Stimulated activated CD4-positive, alpha-beta T cell treated with anti-CD3 and anti-CD28 coated beads, Interleukin-15, amount 100 ng/mL, for 24 hours (primary cell): ENCODE data around the gene ESPNL.
"Not testable (repeated sequence)": the region's sequence is repeated elsewhere in the genome, so short reads cannot be mapped to it uniquely, and the experiment has no call there.

ENCODE experiments used
- DNase-seq: peaks from one replicate; pipeline ENCODE4 v3.0.0-alpha.2; 2020

Gene ESPNL

DNA sequence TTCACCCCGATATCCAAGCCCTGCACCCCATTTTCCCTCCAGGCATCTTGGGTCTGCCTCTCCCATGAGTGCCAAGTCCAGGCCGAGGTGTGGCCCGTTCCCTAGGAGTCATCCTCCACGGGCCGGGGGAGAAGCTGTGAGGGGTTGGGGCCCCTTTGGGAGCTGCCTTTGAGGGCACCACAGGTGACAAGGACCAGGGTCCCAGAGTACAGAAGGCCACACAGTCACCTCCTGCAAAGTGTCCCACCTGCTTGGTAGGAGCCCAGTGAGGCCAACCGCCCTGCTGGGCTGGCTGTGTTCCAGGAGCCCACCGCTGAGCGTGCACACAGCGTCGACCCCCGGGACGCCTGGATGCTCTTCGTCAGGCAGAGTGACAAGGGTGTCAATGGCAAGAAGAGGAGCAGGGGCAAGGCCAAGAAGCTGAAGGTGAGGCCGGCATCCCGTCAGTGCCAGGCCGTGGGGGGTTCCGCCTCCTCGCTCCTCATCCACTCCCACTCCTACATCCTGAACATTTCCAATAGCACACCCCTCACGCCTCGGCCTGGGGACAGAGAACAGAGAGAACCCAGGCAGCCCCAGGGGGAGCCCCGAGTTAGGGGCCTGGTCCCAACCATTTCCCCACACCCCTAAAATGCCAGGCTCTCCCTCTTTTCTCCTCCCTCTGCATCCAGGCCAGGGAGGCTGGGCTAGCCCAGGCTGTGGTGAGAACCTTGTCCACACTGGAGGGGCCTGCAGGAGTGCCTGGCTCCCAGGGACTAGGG lies 61.3 kb downstream of the ESPNL start:
- no peak for DNase-seq

DNA sequence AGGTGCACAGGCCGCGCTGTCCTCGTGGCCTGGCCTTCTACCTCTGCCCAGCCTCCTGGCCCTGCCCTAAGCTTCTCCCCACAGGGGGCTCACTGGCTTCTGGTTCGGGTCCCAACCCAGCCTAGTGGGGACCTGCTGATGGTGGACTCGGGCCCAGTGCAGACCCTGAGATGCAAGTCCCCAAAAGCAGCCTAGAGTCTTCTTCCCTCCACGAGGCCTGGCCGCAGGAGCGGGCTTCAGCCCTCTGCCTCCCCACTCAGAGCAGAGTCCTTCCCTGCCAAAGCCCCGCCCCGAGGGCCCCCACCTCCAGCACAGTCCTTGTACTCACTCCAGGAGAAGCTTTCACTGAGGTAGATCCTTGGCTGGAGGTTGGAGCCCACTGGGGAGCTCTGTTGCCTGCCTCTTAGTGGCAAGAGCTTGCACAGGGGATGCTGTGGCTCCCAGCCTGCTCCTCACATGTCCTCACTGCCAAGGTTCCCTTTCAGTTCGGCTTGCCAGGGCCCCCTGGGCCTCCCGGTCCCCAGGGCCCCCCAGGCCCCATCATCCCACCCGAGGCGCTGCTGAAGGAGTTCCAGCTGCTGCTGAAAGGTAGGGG lies 62.2 kb downstream of the ESPNL start:
- DNase-seq, result no peak

DNA sequence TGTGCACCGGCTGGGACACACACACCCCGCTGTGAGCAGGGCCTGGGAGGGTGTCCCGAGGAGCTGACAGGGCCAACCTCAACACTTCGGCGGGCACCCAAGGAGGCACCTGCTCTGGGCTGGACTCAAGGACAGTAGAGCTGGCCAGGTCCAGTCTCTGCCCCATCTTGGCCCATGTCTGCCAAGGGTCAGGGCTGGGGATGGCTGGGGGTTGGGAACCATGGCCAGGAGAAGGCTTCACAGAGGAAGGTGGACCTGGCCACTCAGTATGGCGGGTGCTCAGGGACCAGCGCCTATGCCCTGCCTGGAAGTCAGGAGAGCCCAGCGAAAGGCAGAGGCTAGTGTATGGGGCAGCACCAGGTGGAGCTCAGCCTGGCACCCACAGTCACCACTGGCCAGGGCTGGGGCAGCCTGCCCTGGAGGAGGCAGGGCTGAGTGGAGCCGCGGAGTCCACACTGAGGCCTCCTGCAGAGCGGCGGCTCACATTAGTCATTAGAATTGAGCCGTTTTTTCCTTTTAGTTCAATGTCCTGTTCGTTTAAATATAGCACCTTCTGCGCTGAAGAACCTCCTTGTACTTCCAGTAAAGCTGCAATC lies 62.8 kb downstream of the ESPNL start:
- DNase-seq, result no peak

DNA sequence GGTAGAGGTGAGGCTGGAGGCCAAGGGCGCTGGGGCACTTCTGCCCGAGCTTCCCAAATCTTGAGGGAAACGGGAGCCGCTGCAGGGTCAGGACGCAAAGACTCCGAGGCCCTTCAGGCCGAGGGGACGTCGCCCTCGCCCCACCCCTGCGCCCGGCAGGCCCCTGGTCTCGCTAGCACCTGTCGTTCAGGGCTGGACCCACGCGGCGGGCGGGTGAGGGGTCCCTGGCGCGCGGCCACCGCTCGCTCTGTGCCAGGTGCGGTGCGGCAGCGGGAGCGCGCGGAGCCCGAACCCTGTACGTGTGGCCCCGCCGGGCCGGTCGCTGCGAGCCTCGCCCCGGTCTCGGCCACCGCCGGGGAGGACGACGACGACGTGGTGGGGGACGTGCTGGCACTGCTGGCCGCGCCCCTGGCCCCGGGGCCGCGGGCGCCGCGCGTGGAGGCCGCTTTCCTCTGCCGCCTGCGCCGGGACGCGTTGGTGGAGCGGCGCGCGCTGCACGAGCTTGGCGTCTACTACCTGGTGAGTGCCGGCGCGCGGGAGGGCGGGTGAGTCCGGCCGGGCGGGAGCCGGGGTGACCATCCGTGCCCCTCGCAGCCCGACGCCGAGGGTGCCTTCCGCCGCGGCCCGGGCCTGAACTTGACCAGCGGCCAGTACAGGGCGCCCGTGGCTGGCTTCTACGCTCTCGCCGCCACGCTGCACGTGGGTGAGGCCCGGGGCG lies 63.5 kb downstream of the ESPNL start:
- DNase-seq, result no peak

DNA sequence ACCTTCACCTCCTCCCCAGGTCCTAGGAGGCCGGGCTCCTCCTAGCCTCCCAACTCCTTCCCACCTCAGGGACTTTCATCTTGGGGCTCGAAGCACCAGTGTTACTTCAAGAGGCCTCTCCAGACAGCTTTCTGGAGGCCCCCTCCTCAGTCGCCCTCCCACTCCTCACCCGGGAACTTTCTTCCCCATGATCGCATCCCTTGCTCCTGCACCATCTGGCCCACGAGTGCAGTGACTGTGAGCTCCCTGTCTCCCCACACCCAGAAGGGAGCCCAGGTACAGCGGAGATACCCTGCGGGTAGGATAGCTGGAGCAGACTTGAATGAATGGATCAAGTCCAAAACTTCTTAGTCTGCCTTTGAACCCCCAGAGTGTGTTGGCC lies 64.8 kb downstream of the ESPNL start:
- DNase-seq, result no peak

DNA sequence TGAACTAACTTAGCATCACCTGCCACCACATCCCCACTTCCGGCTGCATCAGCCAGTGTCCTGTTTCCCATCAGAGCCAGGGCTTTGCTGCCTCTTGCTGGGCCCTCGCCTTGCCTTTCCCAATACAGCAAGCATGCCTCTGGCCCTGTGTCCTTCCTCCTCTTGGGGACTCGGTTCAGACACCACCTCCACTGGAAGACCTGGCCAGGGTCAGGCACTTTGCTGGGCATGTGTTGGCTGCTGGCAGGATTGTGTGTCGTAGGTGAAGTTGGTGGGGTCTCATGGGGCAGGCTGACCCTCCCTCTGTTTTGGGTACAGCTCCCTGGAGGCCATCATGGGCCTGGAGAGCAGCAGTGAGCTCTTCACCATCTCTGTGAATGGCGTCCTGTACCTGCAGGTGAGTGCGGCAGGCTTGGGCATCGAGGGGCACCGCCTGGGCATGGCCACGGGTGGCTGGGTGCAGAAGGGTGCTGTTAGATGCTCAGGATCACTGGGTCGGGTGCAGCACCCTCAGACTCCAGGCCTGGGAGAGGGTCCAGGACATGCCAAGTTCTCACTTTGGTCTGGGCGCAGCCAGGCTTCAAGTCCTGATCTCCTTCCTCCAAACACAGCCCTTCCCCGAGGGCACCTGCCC lies 65.3 kb downstream of the ESPNL start:
- DNase-seq, result no peak

DNA sequence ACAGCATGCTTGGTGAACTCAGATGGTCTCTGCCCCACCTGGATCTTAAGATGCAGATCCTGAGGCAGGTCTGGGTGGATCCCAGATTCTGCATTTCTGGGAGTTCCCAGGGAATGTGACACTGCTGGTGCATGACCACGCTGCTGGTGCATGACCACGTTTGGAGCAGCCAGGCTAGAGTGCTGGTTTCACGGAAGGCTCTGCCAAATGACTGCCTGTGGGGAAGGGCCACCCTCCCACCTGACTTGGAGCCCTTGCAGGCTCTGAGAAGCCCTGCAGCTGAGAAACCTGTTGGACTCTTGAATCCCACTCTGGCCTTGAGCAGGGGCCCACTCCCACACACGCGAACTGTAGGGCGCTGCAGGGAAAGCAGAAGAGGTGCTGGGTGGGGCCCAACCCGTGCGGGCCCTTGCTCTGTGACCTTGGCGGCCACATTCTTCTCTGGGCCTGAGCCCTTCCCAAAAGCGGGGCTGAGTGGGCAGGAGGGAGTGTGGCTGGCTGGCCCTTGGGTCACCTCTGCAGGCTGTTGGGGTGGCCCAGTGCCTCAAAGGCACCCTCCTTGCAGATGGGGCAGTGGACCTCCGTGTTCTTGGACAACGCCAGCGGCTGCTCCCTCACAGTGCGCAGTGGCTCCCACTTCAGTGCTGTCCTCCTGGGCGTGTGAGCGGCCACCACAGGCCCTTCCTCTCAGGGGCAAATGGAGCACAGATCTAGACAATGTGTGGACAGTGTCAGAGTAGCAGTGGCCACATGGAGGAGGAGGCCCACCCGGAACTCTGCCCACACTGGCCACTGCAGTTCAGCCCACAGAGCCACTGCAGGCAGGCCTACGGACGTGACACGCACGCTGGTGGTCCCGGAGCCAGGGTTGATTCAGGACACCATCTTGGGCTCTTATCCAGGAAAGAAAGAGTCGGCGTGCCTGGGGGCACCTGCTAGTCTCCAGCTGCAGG lies 66.5 kb downstream of the ESPNL start:
- no peak for DNase-seq

DNA sequence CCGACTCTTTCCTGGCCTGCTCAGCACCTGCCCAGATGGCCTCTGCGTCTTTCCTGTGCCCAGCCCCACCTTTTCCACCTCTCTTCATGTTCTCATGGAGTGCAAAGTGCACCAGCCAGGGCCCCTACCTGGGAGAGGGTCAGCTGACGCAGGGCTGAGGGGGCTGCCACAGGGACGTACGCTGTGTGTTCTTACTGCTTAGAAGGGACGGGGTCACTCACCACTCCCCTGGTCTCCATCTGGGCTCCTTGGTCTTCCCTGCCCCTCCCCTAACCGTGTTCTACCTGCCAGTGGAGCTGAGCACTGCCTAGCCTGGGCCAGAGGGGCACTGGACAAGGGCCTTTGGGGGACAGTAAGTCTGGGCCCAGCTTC lies 67.2 kb downstream of the ESPNL start:
- no peak for DNase-seq

DNA sequence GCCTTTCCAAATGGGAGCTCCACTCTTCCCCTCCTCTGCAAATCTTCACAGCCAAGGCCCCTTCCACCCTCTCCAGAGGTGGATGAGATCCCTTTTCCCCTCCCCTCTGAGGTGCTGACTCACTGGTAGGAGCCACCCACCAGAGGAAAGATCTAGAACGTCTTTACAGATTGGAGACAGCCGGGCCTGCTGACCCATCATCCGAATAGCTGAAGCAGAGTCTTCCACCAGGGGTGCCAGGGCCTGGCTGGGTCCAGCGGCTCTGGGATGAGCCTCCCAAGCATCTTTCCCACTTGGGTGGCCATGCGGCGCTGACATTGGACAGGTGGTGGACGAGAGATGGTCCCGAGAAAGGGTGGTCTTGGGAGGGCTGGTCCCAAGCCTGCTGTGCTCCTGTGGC lies 67.6 kb downstream of the ESPNL start:
- DNase-seq, result no peak

DNA sequence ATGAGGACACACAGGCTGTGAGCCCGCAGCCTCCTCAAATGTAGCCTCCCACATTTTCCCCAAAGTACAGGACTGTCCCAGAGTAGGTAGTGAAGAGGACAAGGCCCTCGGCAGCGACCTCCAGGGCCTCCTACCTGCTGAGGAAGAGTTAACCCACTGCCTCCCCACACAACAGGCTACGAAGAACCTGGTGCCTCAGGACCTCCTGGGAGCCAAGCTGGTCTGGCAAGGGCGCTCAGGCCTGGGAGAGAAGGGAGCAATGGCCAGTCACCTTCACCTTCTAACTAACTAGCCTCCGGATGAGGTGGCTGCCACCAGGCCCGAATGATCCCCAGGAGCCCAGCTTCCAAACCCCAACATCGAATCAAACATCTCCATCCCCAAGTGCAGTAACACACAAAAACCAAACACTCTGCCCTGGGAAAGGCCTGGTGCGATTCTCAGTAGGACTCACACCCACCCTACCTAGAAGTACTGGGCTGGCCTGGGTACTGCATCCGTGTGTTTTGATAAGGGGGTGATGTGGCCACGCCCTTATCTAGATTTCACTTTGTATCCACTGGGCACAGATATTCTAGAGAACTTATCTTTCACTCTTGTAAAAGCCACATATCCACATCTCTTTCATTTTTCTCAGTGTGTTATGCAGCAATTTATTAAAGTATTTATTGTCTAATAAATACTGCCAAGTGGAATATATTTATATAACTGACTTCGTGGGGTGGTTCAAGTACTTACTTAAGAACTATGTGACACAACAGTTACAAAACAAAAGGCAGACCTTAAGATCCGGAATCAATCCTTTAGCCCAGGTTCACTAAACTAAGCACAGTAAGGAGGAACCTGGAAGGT lies 68.3 kb downstream of the ESPNL start:
- DNase-seq, result no peak

DNA sequence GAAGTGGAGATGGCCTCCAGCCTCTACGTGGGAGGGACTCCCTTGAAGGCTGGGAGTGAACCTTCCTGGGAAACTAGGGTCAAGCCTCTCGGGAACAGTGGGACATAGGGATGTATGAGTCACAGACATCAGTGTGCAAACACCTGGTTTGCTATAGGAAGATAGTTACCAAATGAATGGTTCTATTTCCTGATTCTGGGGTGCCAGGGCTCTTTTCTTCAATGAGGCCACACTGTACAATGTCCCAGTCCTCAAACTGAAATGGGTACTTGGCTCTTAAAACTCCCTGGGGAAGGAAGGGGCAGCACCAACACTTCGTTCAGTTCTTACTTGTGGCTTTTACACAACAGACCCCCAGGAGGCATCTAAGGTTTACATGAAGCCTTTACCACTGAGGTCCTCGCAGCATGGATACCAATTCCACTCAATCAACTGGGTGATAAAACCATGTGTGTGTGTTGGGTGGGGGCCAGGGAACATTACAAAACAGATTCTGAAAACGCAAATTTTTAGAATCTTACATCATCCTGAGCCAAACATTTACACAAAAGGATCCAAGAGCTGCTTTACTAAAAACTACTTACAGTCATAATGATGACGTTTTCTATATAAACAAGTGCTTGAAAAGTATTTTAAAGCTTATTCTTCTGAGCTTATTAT lies 69.0 kb downstream of the ESPNL start:
- DNase-seq, result no peak

DNA sequence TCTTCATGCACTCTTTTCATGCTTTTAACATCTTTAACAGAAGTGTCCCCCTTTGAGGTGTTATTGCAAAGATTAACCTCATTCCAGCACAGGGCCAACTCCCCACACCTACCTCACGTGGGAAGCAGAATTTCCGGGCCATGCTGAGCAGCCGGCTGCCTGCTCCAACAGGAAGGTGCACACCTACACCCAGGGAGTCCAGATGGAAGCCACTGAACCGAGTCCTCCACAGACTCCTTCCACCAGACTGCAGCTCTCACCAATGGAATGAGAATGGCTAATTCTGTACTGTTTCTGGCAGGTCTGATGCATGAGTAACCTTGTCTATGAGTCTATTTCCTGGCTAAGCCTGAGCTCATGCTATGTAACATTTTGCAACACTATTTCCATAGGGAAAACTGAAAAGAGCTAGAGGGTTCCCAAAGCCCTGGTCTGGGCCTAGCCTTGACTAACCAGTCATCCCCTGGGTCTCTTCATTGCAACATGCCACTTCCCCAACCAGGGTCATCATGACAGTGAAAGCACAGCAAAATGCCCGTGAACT lies 69.6 kb downstream of the ESPNL start:
- DNase-seq, result no peak

DNA sequence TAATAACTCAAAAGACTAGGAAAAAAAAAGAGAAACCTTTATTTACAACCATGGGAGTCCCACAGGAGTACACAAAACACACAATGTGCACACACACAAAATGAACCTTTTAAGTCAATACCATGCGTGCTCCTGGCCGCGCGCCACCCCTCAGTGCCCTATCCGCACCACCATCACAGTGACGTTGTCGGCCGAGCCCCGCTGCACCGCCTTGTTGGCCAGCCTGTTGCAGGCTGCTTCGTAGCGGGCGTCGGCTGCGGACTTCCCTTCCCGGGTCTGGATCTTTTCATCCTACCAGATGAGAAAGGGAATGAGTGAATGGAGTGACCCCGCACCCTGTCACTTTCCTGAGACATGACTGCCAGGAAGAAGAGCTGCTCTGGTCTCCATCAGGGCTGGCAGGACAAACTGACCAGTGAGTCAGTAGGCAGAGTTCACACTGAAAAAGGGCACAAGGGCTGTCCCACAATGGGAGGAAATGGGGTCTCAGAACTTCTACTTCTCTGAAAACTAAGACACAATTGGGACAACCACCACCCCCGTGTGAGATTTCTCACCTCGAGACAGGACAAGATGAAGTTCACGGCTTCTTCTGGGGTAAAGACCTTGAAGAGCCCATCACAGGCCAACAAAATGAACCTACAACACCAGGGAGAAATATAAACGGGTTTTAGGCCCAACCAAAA lies 70.4 kb downstream of the ESPNL start:
- DNase-seq, result no peak

DNA sequence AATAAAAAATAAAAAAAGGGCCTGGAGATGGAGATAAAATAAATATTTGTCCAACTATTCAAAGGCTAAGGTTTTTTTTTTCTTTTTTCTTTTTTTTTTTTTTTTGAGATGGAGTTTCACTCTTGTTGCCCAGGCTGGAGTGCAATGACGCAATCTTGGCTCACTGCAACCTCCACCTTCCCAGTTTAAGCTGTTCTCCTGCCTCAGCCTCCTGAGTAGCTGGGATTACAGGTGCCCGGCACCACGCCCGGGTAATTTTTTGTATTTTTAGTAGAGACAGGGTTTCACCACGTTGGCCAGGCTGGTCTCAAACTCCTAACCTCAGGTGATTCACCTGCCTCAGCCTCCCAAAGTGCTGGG lies 70.9 kb downstream of the ESPNL start:
- DNase-seq, result not testable (repeated sequence)

DNA sequence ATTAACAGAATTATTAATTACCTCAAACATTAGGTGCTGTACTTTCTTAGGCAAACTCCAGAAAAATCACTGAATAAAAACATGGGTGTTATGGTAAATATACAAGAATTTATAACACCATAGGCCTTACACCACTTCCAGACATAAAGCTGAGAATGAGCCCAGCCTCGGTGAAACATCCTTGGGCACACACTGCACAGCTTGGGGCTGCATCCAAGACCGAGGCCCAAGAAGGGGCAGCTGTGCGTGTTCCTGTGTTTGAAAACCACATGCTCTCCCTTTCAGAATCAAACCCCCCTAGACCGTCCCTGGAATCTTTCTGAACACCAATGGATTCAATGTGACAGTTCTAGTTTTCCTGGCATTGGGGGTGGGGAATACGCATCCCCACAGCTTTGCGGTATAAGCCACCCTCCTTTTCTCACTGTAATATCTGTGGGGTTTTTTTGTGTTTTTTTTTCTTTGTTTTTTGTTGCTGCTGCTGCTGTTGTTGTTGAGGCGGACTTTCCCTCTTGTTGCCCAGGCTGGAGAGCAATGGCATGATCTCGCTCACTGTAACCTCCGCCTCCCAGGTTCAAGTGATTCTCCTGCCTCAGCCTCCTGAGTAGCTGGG lies 71.5 kb downstream of the ESPNL start:
- no peak for DNase-seq

DNA sequence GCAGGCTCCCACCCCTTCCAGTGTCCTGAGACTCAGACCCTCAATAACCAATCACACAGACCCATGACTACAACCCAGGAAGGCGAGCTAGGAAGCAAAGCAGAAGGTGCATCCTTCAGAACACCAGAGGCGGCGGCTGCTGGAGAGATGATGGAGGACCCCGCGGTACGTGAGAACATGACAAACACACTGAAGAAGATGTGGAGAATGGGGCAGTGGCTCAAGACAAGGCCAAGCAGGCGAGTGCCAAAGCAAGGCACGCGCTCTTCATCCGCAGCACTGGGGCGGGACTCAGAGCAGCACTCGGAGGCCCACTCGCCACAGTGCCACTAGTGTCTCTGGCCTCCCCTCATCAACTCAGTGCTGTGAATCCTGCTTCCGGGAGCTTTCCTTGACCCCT lies 72.3 kb downstream of the ESPNL start:
- no peak for DNase-seq

DNA sequence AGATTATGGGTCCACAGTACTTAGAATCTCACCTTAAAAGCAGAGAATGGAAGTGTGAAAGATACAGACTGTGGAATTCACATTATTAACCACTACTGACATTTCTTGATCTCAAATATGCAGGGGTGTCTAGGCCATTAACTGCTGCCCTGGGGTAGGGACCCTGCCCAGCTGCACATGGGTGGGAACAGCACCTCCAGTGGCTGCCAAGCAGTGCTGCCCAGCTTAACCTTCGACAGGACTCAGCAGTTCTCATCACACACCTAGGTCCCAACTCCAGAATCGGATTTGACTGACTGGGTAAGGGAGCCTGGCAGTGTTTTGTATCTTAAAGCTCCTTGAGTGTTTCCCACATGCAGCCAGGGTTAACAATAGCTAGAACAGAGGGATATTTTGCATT lies 73.6 kb downstream of the ESPNL start:
- DNase-seq, result no peak

DNA sequence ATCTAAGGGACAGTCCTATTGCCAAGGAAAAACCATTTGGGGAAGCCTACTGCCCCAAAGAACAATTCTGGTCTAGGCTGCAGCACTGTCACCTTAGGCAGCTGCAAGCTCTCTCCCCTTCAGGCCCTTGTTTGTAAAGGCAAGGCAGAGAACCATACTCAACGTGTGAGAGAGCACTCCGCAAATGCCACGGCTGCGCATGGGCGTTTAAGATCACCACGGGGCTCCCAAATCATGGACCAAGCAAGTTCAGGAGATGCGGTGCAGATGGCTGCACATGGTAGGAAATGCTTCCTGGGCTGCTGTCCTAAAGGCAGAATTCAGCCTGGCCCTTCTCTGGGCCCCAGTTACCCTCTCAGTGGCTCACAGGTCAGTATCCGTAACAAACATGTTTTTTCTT lies 74.2 kb downstream of the ESPNL start:
- no peak for DNase-seq

DNA sequence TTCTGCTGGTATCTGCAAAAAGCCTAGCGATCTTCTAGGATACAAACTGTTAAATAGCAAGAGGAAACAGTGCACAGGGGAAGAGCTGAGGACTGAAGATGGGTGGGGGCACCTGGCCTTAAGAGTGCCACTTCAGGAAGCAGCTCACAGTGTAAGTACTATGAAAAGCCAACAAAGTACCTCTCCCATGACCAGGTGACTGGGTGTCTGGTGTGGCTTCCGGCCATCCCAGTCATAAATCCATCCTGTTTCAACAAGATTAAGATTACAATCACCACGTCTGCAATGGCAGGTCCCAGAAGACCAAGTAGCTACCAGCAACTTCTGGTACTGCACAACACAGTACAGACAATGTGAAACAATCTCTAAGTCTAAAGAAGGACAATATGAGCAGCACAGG lies 74.6 kb downstream of the ESPNL start:
- no peak for DNase-seq
